Stimulated activated CD8-positive, alpha-beta memory T cell treated with anti-CD3 and anti-CD28 coated beads, Interleukin-4, amount 100 ng/mL, for 1 hour (primary cell): Measurements from ENCODE around the gene SYNGR3.

ENCODE experiments used
- DNase-seq, 2 donors: peaks; one replicate each; pipeline ENCODE4 v3.0.0-alpha.2; 2020; ENCODE audit warnings: low read depth in 2 of 2, low spot score in 1 of 2

Gene SYNGR3

DNA sequence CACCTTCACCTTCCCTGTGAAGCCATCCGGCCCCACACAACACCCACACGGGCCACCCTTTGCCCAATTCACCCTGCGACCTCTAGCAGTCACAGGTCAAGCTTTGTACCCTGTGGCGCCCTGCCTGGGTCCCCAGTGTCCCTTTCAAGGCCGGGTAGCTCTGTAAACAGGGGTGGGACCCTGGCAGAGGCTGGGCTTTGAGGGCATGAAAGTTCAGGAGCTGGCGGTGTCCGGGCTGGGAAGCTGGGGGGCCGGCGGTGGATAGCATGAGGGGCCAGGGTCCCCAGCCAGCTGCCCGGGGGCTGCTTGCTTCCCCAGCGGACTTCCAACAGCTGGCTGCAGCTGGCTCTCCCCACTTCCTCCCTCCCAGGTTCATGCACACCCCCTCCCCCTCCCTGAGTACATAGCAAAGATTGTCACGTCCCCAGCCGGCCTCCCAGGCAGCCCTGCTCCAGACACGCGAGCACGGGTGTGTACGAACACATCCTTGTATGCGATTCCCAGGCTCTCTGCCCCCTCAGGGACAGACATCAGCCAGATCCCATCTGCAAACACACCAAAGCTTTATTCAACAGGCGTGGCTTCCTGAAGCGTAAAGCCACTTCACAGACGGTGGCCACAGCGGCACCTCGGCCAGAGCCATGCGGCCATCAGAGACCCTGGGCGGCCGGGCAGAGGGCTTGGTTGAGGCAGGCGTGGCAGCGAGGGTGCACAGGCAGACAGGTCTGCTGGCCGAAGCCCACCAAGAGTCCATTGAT, 49.7 kb downstream of the SYNGR3 start:
- no peak for DNase-seq

GRCh38 chr16:2040041-2040786, 50.4 kb downstream of the SYNGR3 start:
- no peak for DNase-seq

GRCh38 chr16:2040787-2041522, 51.2 kb downstream of the SYNGR3 start:
- DNase-seq: no peak

GRCh38 chr16:2042171-2042985, 52.6 kb downstream of the SYNGR3 start:
- DNase-seq: no peak

DNA sequence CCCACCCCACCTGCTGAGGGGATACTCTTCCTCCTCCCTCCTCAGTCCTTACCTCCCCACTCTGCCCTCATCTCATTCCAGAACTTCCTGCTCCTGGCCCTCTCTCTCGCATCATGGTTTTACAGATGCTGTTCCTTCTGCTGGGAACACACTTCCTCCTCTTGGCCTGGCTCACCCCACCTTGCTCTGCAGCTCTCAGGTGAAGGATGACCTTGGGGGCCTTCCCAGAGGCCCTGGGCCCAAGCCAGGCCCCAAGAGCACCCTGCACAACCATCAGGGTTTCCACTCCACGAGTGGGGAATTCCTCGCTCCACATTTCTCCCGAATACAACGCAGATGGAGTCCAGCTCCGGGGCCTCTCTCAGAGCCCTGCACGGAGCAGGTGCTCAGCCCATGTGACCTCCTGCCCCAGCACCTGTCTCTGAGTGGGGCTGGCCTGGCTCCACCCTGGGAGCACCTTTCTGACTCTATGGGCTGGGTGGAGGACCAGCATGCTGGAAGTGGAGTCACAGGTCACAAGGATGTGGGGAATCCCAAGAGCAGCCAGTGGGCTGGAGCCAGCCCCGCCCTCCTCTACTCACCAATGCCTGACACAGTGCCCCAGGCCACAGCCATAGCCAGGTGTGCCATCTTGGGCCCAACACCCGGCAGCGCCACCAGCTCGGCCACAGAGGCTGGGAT, 53.4 kb downstream of the SYNGR3 start:
- no peak for DNase-seq
